Kidney (tissue), 14 donors: ENCODE data around the gene MSI1. TPM values are rescaled to one million over a fixed set of nuclear protein-coding genes. Genes with fewer than 3 reads are reported as not detected.
"Not testable (repeated sequence)": the region's sequence is repeated elsewhere in the genome, so short reads cannot be mapped to it uniquely, and the experiment has no call there.

Experiments
- DNase-seq, 5 donors: peaks; one replicate each; pipeline ENCODE4 v3.0.0-alpha.2; 2013 to 2020
- FAIRE-seq: peaks from 2 replicates; lab custom pipeline; 2012; peaks lifted over from hg19 to GRCh38; lab: Jason Lieb, UNC
- H3K27ac ChIP-seq, 2 donors: one replicate each; pipeline ENCODE4 v1.7.0; 2013; ENCODE audit warnings: low read depth in 2 of 2, low read length in 2 of 2, inconsistent platforms in 1 of 2
- H3K27me3 ChIP-seq: one replicate; pipeline ENCODE4 v1.7.1; 2013; ENCODE audit warnings: low read length, inconsistent platforms; ENCODE audit not compliant: control insufficient read depth, insufficient read depth
- H3K36me3 ChIP-seq, 3 donors: one replicate each; pipeline versions ENCODE4 v1.7.0 to v1.7.1; 2013; ENCODE audit warnings: low read length in 3 of 3, control low read depth in 1 of 3, inconsistent platforms in 1 of 3; ENCODE audit not compliant: insufficient read depth in 3 of 3, control insufficient read depth in 2 of 3
- H3K4me1 ChIP-seq, 3 donors: one replicate each; pipeline versions ENCODE4 v1.7.0 to v1.7.1; 2013; ENCODE audit warnings: low read length in 3 of 3, inconsistent platforms in 1 of 3, low read depth in 1 of 3; ENCODE audit not compliant: control insufficient read depth in 2 of 3, insufficient read depth in 2 of 3
- H3K4me3 ChIP-seq, 3 donors: one replicate each; pipeline versions ENCODE4 v1.7.0 to v1.8.1; 2013; ENCODE audit warnings: low read length in 3 of 3, control low read depth in 1 of 3, inconsistent platforms in 1 of 3
- H3K9ac ChIP-seq, 3 donors: one replicate each; pipeline versions ENCODE4 v1.7.0 to v1.7.1; 2013; ENCODE audit warnings: low read length in 3 of 3, control low read depth in 1 of 3, inconsistent platforms in 1 of 3
- H3K9me3 ChIP-seq, 3 donors: one replicate each; pipeline versions ENCODE4 v1.7.0 to v1.7.1; 2013; ENCODE audit warnings: low read length in 3 of 3, control low read depth in 1 of 3, inconsistent platforms in 1 of 3; ENCODE audit not compliant: control insufficient read depth in 2 of 3, insufficient read depth in 1 of 3
- CTCF ChIP-seq: IDR thresholded peaks from 3 replicates; pipeline ENCODE4 v1.5.1; 2012; ENCODE audit warnings: mild to moderate bottlenecking, moderate library complexity, borderline replicate concordance; ENCODE audit not compliant: insufficient read depth; ENCODE audit errors: extremely low read depth
- intact Hi-C: fragments of 100-400 bp; cut with DNase I; formaldehyde crosslinking; loops from one replicate; pipeline ENCODE4 v1.11.1; 2022
- polyA plus RNA-seq: library from polyadenylated mRNA; stranded (reverse); fragments of 350-450 nt; fragmentation: Illumina TruSeq; extraction: RNeasy Lipid Tissue Mini Kit (QIAGEN cat#74804); gene quantifications from one replicate; pipeline ENCODE4 v1.2.3, GENCODE V29; 2014; ENCODE audit warnings: low read depth, low replicate concordance; ENCODE audit not compliant: insufficient read depth
- total RNA-seq: library from RNA; stranded (reverse); fragmentation: NEBNext Ultra II Directional; extraction: Animal tissue kit (Norgen Biotek cat#: 25700); gene quantifications from one replicate; pipeline ENCODE4 v1.2.1, GENCODE V29; 2021
- donor health status: control.
- donor health status: control.
- donor health status: control.
- donor health status: control.
- donor health status: control.
- donor health status: DM: yes; HTN: yes; CAD: no.
- donor health status: Normal renal cell carcinoma (clear cell type).

MSI1 gene
- total and polyA plus RNA-seq, 2 donors from 2014 or later = 0.80 to 1.3 TPM

GRCh38 chr12:120335447-120335846 is 33.5 kb downstream of the MSI1 start:
- peak; percentile 63 for TF ChIP-seq CTCF
- H3K4me3 ChIP-seq, intact Hi-C loops, H3K9me3 ChIP-seq, H3K27ac ChIP-seq, H3K27me3 ChIP-seq, H3K36me3 ChIP-seq, H3K4me1 ChIP-seq, H3K9ac ChIP-seq: not testable (repeated sequence)
- DNase-seq (peak; percentile 82 to 87 (median 85)), FAIRE-seq (peak; percentile 53)

- Histone ChIP-seq H3K27ac (no peak overlapping the region), H3K9ac (no peak overlapping the region), H3K4me1 (no peaks in the 10 kb centered on the region), H3K9me3 (no peaks in the 10 kb centered on the region), H3K4me3 (no peak overlapping the region), H3K36me3 (no peaks in the 10 kb centered on the region), H3K27me3 (no peaks in the 10 kb centered on the region)
- intact Hi-C loops = no loop called here
- DNase-seq = no peak
- FAIRE-seq = no peak
- no peak for TF ChIP-seq CTCF
Measured at GRCh38 chr12:120332523-120332922, 36.4 kb downstream of the MSI1 start.

GRCh38 chr12:120332041-120332440 is 36.9 kb downstream of the MSI1 start:
- no peaks in the 10 kb centered on the region for H3K36me3 ChIP-seq
- DNase-seq (peak in 1 of 5 donors; percentile 19), FAIRE-seq (no peak)
- no peak overlapping the region for H3K4me3 ChIP-seq
- H3K9me3 ChIP-seq = no peaks in the 10 kb centered on the region
- TF ChIP-seq CTCF = no peak
- intact Hi-C loops = no loop called here
- H3K9ac ChIP-seq = no peak overlapping the region
- no peaks in the 10 kb centered on the region for H3K4me1 ChIP-seq
- no peaks in the 10 kb centered on the region for H3K27me3 ChIP-seq
- H3K27ac ChIP-seq = no peak overlapping the region

- FAIRE-seq (no peak), DNase-seq (no peak)
- Histone ChIP-seq H3K36me3 (no peaks in the 10 kb centered on the region), H3K4me3 (no peak overlapping the region), H3K9ac (no peak overlapping the region), H3K9me3 (no peaks in the 10 kb centered on the region), H3K4me1 (no peaks in the 10 kb centered on the region), H3K27ac (no peak overlapping the region), H3K27me3 (no peaks in the 10 kb centered on the region)
- TF ChIP-seq CTCF = no peak
- intact Hi-C loops = no loop called here
Measured at GRCh38 chr12:120331390-120331789, 37.6 kb downstream of the MSI1 start.
